BJ (cell line): ENCODE measurements around the gene PLXNB3. TPM values are rescaled to one million over a fixed set of nuclear protein-coding genes. Genes with fewer than 3 reads are reported as not detected.

Source experiments
- CTCF ChIA-PET: fragments of 350-600 bp; formaldehyde crosslinking; extraction: SDS; loops from one replicate; lab custom pipeline; 2021; ENCODE audit warnings: antibody characterized with exemption, inconsistent platforms; lab: Yijun Ruan, JAX
- POLR2A ChIA-PET: fragments of 300-600 bp; sonication (Branson Sonifier 250); formaldehyde crosslinking; extraction: SDS; loops from one replicate; lab custom pipeline; 2021; ENCODE audit warnings: antibody characterized with exemption; lab: Charles Lee
- DNase-seq: peaks from one replicate; pipeline ENCODE4 v3.0.0-alpha.2; 2011; ENCODE audit warnings: low read depth
- H3K27me3 ChIP-seq: 2 replicates; pipeline ENCODE4 v1.6.0; 2011; ENCODE audit warnings: low read length; ENCODE audit not compliant: control insufficient read depth, insufficient read depth
- H3K36me3 ChIP-seq: 2 replicates; pipeline ENCODE4 v1.5.1; 2011; ENCODE audit warnings: low read length; ENCODE audit not compliant: control insufficient read depth, insufficient read depth
- H3K4me3 ChIP-seq: 2 replicates; pipeline ENCODE4 v1.5.1; 2011; ENCODE audit warnings: low read depth, mild to moderate bottlenecking, control low read depth, low read length
- polyA plus RNA-seq: library from polyadenylated mRNA; depleted of rRNA; stranded (reverse); fragments of >200 nt; gene quantifications from 2 replicates; pipeline ENCODE4 v1.2.3, GENCODE V29; 2011
- TF ChIP-seq, protein P1 (sequence below): IDR thresholded peaks from 2 replicates; pipeline ENCODE4 v1.5.1; 2011; ENCODE audit warnings: low read depth, mild to moderate bottlenecking, control low read depth, inconsistent platforms, low read length, moderate library complexity; ENCODE audit not compliant: insufficient read depth

Gene PLXNB3
- polyA plus RNA-seq, 1 experiment, result 8.2 TPM

DNA sequence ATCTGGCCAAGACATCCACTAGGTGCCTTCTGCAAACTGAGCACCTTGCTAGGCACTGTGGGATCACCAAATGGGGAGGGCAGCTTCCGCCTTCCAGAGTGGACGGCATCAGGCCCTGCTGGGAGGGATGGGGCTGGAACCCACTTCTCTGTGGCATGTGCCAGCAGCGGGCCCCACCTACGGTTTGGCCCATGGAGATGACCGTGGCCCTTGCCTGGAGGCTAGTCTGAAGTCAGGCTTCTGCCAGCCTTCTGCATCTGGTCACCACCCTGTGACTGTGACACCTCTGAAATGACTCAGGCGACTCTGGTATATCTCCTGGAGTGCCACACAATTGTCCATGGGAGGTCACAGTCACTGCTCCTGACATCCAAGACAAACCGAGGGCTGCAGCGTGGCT is 37.6 kb downstream of the PLXNB3 start:
- peaks cover 6% of the 10 kb centered on the region for H3K36me3 ChIP-seq
- H3K27me3 ChIP-seq, result no peaks in the 10 kb centered on the region
- CTCF ChIA-PET, result no interaction called here
- TF ChIP-seq, protein P1, sequence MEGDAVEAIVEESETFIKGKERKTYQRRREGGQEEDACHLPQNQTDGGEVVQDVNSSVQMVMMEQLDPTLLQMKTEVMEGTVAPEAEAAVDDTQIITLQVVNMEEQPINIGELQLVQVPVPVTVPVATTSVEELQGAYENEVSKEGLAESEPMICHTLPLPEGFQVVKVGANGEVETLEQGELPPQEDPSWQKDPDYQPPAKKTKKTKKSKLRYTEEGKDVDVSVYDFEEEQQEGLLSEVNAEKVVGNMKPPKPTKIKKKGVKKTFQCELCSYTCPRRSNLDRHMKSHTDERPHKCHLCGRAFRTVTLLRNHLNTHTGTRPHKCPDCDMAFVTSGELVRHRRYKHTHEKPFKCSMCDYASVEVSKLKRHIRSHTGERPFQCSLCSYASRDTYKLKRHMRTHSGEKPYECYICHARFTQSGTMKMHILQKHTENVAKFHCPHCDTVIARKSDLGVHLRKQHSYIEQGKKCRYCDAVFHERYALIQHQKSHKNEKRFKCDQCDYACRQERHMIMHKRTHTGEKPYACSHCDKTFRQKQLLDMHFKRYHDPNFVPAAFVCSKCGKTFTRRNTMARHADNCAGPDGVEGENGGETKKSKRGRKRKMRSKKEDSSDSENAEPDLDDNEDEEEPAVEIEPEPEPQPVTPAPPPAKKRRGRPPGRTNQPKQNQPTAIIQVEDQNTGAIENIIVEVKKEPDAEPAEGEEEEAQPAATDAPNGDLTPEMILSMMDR, result no peak
- POLR2A ChIA-PET, result no interaction called here
- no peak overlapping the region for H3K4me3 ChIP-seq
- DNase-seq, result no peak

DNA sequence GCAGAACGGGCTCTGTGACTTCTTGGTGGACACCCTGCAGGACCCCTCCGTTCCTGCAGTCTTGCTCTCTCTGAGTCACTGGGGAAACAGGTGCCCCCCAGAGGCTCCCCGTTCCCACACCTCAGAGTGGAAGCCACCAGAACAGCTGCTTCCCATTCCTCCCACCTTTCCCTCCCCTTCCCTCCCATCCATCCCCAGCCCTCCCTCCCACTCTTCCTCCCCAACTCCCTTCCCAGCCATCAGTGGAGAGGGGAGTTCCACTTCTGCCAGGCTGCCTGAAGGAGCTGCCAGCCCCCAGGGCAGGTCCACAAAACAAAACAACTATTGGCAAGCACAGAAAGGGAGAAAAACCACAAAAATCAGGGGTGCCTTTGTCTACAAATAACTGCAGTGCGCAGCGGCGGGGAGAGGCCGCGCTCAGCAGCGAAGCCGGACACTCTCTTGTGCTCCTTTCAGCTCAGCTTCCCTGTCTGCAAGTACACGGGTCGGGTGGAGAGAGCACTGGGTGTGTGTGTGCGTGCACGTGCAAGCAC is 38.5 kb downstream of the PLXNB3 start:
- H3K36me3 ChIP-seq, result peaks cover 2% of the 10 kb centered on the region
- ChIA-PET CTCF (no interaction called here), POLR2A (no interaction called here)
- H3K27me3 ChIP-seq, result no peaks in the 10 kb centered on the region
- no peak for DNase-seq
- TF ChIP-seq, protein P1, result no peak
- no peak overlapping the region for H3K4me3 ChIP-seq

DNA sequence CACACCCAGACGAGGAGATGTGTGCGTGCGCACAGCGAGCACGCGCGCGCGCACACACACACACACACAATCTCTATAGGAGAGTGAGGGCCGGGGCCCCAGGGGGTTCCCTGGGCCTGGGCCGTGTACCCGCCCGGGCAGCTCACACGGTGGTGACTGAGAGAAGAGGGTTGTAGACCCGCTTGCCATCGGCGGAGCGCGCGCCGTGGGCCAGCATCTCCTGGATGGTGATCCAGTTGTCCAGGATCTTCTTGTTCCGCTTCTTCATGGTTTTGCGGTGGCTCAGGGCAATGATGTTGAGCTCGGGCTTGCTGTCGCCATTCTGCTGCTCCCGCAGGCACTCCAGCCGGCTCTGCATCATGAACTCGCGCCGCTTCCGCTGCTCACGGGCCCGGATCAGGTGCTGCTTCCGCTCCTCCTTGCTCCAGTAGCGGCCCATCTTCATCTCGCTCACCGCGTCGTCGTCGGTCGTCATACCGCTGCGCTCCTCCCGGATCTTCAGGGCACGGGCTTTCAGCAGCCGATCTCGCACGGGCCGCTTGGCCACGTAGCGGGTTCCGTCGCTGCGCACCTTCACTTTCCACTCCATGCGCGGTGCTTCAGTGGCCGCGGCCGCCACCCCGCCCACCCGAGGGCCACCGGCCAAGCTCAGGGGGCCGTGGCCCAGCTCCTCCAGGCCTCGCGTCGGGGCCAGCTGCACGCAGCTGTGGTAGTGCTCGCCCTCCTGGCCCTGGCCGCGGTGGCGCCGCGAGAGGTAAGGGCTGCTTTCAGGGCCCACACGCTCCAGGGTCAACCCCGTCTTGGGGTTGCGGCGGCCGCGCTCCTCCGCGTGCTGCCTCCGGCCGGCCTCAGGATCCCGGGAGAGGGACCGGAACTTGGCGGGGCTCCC is 39.4 kb downstream of the PLXNB3 start:
- Histone ChIP-seq H3K36me3 (peaks cover 1% of the 10 kb centered on the region; the same call in 1 of the 2 replicates), H3K4me3 (no peak overlapping the region), H3K27me3 (no peaks in the 10 kb centered on the region)
- no peak for DNase-seq
- POLR2A ChIA-PET, result no interaction called here
- TF ChIP-seq, protein P1, result no peak
- CTCF ChIA-PET, result no interaction called here

DNA sequence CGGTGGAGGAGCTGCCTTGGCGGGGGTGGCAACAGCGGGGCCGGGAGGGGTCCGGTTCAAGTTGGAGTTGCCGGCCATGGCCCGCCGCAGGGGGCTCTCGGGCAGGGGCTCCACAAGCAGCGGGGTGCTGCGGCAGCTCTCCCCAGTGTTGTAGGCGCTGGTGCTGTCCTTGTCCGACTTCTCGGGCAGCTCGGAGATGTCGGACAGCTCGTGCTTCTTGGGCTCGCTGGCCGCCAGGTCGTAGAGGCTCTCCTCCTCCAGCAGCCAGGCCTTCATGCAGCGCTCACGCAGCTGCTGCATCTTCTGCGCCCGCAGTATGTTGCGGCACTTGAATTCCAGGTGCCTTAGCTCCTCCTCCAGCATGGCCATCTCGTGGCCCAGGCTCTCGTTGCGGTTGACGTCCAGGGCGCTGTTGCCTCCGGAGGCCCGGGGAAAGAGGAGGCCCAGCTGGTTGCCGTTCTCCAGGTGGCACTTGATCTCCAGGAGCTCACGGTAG is 40.1 kb downstream of the PLXNB3 start:
- ChIA-PET CTCF (no interaction called here), POLR2A (no interaction called here)
- Histone ChIP-seq H3K4me3 (no peak overlapping the region), H3K36me3 (no peaks in the 10 kb centered on the region), H3K27me3 (no peaks in the 10 kb centered on the region)
- no peak for DNase-seq
- TF ChIP-seq, protein P1, result no peak

DNA sequence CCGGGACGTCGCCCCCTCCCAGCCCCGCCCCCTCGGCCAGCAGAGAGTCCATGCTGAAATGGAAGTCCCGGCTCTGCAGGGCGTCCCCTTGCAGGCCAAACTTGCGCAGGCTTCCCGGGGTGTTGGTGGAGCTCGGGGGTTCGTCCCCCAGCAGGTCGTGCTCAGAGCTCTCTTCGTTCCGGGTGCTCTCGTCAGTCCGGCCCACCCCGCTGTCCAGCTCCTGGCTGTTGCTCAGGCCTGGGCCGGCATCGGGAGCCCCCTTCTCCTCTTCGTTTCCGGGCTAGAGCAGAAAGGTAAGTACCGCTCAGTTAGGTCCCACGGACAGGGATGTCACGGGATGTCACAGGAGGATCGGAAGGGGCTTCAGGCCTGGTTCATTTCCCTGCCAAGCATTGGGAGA is 40.6 kb downstream of the PLXNB3 start:
- POLR2A ChIA-PET, result no interaction called here
- DNase-seq, result no peak
- CTCF ChIA-PET, result no interaction called here

More for the DNA sequence above, 40.6 kb downstream of the PLXNB3 start:
- Histone ChIP-seq H3K4me3 (no peak overlapping the region), H3K36me3 (no peaks in the 10 kb centered on the region), H3K27me3 (no peaks in the 10 kb centered on the region)
- TF ChIP-seq, protein P1, result no peak
